ENCODE measurements around the gene HIPK2. TPM values are rescaled to one million over a fixed set of nuclear protein-coding genes. Genes with fewer than 3 reads are reported as not detected.

HIPK2 gene
- total RNA-seq, 2 experiments from 2014 or later = 17.3 to 17.6 TPM

DNA sequence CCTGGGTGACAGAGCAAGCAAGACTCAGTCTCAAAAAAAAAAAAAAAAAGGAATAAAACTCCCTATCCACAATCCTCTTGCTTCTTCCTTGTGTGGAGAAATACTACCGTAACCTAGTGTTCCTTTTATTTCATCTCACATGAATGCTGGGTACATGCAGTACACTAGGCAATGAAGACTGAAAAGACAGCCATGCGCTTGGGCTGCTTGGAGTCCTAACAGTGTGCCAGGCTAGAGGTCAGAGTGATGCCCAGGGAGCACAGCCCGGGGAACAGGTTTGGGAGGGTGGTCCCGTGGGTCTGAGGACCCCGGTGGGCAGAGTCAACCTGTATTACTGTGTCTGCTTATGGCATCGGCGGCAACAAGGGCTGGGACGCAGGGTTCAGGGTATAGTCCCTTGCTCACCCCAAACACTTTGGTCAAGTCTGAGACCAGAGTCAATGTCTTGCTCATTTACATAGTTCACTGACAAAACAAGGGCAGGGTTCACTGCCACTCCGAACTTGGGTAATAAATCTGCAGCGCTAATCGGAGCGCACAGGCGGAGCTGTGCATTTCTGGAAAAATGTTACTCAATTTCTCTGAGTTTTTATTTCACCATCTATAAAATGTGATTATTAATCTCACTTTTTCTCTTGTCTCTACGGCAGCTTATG is 136.3 kb downstream of the HIPK2 start:
- H3K4me1 Mint-ChIP-seq (ENCODE audit: low read depth) = peaks cover 44% of the 10 kb centered on the region
- CTCF ChIA-PET = interaction anchor here (0.9 to 2.3 kb wide), 8 partner anchors 9 to 292 kb away, joined by 3 to 9 read pairs (median 4); no protein-coding TSS in a partner anchor
- ATAC-seq = no peak
- TF ChIP-seq CTCF (IDR thresholded peaks at IDR 0.05) = no peak
- no peak for DNase-seq
- no peak overlapping the region for H3K27ac Mint-ChIP-seq
- no peaks in the 10 kb centered on the region for H3K27me3 Mint-ChIP-seq
- no peak overlapping the region for H3K4me3 Mint-ChIP-seq
- no peaks in the 10 kb centered on the region for H3K36me3 Mint-ChIP-seq (ENCODE audit: low read depth)
- POLR2A ChIA-PET = no interaction called here
- H3K9me3 Mint-ChIP-seq = peaks cover 4% of the 10 kb centered on the region
- intact Hi-C loops (cut with micrococcal nuclease) = no loop called here

GRCh38 chr7:139640681-139641080 is 137.1 kb downstream of the HIPK2 start:
- DNase-seq = no peak
- Mint-ChIP-seq H3K4me1 (ENCODE audit: low read depth) (peaks cover 48% of the 10 kb centered on the region), H3K4me3 (no peak overlapping the region), H3K9me3 (peaks cover 6% of the 10 kb centered on the region), H3K36me3 (ENCODE audit: low read depth) (peaks cover 7% of the 10 kb centered on the region), H3K27ac (no peak overlapping the region), H3K27me3 (no peaks in the 10 kb centered on the region)
- TF ChIP-seq CTCF (IDR thresholded peaks at IDR 0.05) = no peak
- no peak for ATAC-seq
- intact Hi-C loops (cut with micrococcal nuclease) = no loop called here
- ChIA-PET CTCF (interaction anchor here (0.9 to 2.3 kb wide), 5 partner anchors 9 to 293 kb away, joined by 3 to 9 read pairs (median 3); no protein-coding TSS in a partner anchor), POLR2A (no interaction called here)

- H3K27ac Mint-ChIP-seq = no peak overlapping the region
- H3K36me3 Mint-ChIP-seq (ENCODE audit: low read depth) = peaks cover 10% of the 10 kb centered on the region
- no peak overlapping the region for H3K4me3 Mint-ChIP-seq
- peaks cover 52% of the 10 kb centered on the region for H3K4me1 Mint-ChIP-seq (ENCODE audit: low read depth)
- ChIA-PET CTCF (interaction anchor here (0.6 to 2.3 kb wide), 3 partner anchors 38 to 172 kb away, joined by 3 to 9 read pairs (median 3); no protein-coding TSS in a partner anchor), POLR2A (no interaction called here)
- H3K9me3 Mint-ChIP-seq = peaks cover 6% of the 10 kb centered on the region
- intact Hi-C loops (cut with micrococcal nuclease) = no loop called here
- no peaks in the 10 kb centered on the region for H3K27me3 Mint-ChIP-seq
- DNase-seq = no peak
- no peak for TF ChIP-seq CTCF (IDR thresholded peaks at IDR 0.05)
- no peak for ATAC-seq
Observed at GRCh38 chr7:139639563-139639962, 138.2 kb downstream of the HIPK2 start.

- intact Hi-C loops (cut with micrococcal nuclease) = no loop called here
- peaks cover 44% of the 10 kb centered on the region for H3K4me1 Mint-ChIP-seq (ENCODE audit: low read depth)
- ChIA-PET CTCF (interaction anchor here (0.8 to 3.1 kb wide), 4 partner anchors 11 to 34 kb away, joined by 3 to 37 read pairs (median 5); no protein-coding TSS in a partner anchor), POLR2A (interaction anchor here (1.0 to 1.2 kb wide), 3 partner anchors 11 to 143 kb away, joined by 3 to 4 read pairs (median 3); no protein-coding TSS in a partner anchor)
- peak; percentile 82 for DNase-seq
- peaks cover 6% of the 10 kb centered on the region for H3K9me3 Mint-ChIP-seq
- H3K27me3 Mint-ChIP-seq = no peaks in the 10 kb centered on the region
- H3K4me3 Mint-ChIP-seq = peak overlapping the region; percentile 63
- ATAC-seq = peak; percentile 95
- TF ChIP-seq CTCF (IDR thresholded peaks at IDR 0.05) = no peak
- H3K27ac Mint-ChIP-seq = peak overlapping the region; percentile 90
- peaks cover 18% of the 10 kb centered on the region for H3K36me3 Mint-ChIP-seq (ENCODE audit: low read depth)
Observed at GRCh38 chr7:139635526-139636302, 142.1 kb downstream of the HIPK2 start.

Measured in activated CD8-positive, alpha-beta T cell treated with anti-CD3 and anti-CD28 coated beads for 36 hours (primary cell).